Glomerular visceral epithelial cell (primary cell): ENCODE results near the gene ALCAM.
"Not testable (repeated sequence)": the region's sequence is repeated elsewhere in the genome, so short reads cannot be mapped to it uniquely, and the experiment has no call there.

Experiments
- DNase-seq: peaks from one replicate; pipeline ENCODE4 v3.0.0-alpha.2; 2016; ENCODE audit errors: extremely low spot score

ALCAM gene

DNA sequence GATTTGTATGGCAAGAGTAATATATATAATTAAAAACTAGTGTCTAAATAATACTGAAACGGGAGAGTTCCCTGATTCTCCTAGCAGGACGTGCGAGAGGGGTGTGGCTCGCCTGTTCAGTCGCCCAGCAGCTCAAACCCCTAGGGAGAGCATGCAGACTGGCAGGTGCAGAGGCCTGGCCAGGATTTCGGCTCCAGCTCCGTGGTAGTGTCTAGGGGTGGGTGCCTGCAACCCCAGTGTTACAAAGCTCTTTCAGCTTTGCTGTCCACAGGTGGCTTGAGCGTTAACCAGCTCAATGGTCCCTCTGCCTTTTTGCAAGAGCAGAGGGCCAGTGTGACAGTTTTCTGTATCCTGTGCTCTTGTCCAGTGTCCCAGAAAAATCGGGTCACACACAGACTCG is 226.6 kb downstream of the ALCAM start:
- no peak for DNase-seq

DNA sequence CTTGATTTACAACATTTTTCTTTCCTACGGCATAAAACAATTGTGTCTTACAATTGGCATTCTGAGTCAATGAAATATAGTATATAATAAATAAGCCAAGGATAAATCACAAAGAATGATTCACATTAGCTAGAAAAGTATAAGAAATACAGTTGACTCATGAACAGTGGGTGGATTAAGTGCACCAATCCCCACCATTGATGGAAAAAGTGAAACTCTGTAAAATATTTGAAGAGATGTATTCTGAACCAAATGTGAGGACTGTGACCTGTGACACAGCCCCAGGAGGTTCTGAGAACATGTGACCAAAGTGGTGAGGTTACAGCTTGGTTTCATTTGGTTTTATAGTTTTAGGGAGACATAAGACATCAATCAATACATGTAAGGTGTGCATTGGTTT is 227.5 kb downstream of the ALCAM start:
- no peak for DNase-seq

DNA sequence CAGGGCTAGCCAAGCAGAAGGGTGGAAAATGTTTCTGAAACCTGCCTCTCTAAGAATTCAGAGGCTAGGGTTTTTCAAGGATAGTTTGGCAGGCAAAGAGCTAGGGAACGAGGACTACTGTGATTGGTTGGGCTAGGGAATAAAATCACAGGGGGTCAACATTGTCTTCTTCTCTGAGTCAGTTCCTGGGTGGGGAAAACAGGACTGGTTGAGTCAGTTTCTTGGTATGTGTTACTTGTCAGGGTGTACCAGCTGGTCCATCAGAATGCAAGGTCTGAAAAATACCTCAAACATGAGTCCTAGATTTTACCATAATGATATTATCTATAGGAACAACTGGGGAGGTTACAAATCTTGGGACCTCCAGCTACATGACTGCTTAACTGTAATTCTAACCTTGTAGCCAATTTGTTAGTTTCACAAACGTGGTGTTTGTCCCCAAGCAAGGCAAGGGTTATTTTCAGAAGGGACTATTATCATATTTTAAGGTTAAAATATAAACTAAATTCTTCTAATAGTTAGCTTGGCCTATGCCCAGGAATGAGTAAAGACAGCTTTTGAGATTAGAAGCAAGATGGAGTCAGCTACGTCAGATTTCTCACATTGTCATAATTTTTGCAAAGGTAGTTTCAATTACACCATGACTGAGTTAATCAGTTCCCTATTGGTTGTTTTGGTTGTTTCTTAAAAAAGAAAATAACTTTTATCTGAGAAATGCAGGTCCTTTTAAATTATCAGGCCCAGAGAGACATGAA is 231.5 kb downstream of the ALCAM start:
- peak; percentile 82 for DNase-seq

DNA sequence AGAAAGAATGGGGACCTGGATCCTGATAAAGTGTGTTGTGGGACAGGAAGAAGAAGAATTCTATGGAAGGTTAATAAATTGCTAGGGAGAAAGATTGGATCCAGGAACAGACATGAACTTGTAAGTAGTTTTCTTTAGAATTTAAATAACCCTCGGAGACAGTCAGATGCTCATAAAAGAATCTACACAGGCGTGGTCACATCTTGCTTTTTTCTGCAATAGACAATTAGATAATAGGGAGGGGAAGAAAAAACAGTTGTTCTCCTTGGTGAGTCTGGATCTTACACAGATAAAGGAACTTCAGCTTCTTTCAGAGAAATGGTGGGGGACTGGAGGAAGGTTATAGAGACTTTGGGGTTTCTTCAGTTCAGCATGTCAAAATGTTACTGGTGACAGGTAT is 232.6 kb downstream of the ALCAM start:
- no peak for DNase-seq

DNA sequence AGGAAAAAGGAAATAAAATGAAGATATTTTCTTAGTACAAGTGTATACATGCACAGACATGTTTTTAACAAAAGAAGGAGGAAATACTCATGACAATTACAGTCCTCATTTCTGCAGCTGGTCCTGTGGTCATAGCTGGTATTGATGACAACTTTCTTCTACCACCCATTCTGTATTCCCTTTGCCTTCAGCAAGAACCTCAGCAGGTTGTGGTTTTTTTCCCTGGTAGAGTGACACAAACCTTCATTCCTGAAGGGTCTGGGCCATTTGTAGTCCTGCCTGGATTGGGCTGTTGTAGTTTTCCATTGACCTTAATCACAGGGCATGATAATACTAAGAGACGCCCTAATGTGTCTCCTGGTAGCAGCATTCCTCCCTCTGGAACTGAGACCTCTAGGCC is 235.0 kb downstream of the ALCAM start:
- DNase-seq = not testable (repeated sequence)

DNA sequence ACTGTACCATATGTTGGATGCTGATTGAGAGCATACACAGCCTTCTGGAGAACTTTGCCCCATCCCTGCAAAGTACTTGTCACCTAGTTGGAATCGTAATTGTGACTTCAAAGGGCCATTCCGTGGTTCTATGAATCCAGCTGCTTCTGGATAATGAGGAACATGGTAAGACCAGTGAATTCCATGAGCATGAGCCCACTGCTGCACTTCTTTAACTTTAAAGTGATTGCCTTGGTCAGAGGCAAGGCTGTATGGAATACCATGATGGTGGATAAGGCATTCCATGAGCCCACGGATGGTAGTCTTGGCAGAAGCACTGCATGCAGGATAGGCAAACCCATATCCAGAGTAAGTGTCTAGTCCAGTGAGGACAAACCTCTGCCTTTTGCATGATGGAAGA is 235.6 kb downstream of the ALCAM start:
- not testable (repeated sequence) for DNase-seq

DNA sequence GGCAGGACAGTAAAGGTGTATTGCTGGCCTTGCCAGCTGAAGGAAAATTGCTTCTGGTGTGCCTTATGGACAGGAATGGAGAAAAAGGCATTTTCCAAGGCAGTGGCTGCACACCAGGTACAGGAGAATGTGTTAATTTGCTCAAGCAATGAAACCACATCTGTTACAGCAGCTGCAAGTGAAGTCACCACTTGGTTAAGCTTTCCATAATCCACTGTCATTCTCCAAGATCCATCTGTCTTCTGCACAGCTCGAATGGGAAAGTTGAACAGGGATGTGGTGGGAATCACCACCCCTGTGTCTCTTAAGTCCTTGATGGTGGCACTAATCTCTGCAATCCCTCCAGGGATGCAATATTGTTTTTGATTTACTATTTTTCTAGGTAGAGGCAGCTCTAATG is 236.8 kb downstream of the ALCAM start:
- DNase-seq = not testable (repeated sequence)

DNA sequence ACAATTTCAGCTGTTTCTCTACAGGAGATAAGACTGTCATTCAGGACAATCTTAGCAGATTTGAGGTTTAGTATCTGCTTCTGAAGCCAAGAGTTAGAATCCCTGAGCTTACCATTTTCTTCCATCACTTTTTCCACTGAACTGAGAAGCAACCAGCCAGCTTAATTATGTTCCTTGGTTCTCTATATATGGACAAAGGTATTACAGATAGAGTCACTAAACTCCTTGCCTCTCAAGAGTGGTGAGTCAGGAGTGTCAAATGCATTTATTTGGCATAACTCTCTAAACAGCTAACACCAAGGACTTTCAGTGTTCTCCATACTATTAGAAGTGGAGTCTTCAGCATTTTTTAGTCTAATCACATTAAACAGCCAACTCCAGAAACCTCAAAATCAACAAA is 239.3 kb downstream of the ALCAM start:
- no peak for DNase-seq

DNA sequence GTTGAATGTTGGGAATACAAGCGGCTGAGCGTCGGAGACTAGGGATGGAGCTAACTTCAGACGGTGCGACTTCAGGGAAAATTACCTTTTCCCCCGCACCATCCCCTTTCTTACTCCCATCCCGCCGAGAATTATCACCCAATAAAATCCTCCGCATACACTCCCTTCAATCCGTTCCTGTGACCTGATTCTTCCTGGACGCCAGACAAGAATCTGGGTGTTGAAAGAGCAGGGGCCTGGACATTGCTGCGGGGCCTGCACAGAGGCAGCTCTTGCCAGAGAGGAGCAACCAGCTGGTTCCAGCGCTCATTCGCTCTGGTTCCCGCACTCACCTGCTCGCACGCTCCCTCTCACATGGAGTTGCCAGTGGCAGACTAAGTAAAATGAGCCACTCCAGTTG is 241.9 kb downstream of the ALCAM start:
- no peak for DNase-seq

DNA sequence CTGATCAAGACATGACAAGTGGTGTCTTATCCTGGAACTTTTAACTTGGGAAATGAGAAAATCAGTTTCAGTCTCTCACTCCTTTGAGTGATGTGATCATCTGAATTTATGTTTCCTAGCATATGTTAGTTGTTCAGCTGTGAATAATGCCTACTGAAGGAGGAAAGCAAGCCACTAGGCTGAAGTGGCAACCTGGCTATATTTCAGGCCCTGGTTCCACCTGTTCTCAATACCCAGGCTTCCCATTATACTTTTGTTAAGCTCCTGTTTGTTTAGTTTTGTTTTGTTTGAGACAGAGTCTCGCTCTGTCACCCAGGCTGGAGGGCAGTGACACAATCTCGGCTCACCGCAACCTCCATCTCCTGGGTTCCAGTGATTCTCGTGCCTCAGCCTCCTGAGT is 243.8 kb downstream of the ALCAM start:
- no peak for DNase-seq

DNA sequence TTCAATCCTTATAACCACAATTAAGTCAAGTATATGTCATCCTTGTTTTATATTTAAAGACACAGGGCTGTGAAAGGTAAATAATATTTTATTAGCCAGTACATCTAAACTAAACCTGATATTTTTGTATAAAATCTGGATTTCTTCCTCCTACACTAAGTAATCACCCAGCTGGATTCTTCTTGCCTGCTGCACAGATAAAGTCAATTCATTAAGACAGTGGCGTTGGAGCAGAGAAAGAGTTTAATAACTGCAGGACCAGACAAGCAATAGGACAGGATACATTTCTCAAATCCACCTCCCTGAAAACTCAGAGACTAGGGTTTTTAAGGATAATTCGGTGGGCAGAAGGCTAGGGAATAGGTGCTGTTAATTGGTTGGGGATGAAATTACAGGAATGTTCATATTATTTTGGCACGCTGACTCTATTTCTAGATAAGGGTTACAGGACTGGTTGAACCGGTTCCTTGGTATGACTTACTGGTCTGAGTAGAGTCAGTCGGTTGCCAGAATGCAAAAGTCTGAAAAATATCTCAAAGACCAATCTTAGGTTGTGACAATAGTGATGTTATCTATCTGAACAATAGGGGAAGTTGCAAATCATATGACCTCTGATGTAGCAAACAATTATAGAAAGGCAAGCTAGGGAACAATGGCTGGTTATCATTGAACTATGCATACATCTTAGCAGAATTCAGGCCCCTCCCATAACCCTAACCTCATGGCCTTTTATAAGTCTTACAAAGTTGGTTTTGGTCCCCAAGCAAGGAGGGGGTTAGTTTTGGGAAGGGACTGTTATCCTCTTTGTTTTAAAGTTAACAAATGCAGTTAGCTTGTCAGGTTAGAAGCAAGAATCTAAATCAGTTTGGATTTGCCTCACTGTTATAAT is 244.8 kb downstream of the ALCAM start:
- no peak for DNase-seq

DNA sequence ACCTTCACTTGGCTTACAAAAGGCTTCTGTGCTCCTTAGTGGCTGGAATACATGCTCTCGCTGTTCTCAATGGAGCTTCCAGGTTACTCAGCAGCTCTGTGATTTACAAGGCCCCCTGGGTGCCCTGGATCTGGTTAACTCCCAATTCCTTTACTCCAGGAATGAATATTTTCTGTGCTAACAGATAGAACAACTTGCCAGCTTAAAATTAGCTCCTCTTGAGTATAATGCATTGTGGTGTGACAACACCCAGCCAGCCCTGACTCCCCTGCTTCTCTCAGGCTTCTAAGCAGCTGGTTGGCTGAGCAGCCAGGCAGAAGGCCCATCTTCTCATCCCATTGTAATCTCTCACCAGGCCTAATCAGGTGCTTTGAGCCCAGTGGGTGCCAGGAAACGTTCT is 246.4 kb downstream of the ALCAM start:
- no peak for DNase-seq

DNA sequence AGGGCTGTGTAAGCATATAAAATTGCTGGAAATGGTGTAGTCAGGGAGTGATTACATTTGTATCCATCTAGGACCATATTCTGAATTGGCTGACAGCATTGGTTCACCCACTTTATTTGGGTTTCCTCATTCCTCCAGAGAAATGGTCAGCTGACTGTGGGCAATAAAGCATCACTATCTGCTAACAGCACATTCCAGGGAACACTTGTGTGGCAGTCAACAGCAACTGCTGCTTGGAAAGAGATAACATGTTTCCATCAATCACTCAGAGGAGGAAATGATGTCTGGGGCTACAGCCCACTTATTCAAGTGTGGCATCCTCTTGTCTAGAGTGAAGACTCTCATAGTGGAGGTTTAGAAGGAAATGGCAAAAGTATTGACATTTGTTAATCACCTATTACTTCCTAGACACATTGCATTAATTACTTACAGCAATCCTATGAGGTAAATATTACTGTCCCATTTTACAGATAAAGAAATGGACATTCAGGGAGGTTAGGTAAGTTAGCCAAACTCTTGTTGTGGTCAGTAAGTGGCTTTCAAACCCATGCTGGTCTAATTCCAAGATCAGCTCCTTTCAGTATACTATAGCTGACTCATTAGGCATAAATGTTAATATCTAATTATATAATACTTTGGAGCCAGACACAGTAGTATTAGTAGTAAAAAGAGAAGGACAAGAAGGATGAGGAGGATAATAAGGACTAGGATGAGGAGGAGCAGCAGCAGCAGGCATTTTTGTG is 247.8 kb downstream of the ALCAM start:
- no peak for DNase-seq

DNA sequence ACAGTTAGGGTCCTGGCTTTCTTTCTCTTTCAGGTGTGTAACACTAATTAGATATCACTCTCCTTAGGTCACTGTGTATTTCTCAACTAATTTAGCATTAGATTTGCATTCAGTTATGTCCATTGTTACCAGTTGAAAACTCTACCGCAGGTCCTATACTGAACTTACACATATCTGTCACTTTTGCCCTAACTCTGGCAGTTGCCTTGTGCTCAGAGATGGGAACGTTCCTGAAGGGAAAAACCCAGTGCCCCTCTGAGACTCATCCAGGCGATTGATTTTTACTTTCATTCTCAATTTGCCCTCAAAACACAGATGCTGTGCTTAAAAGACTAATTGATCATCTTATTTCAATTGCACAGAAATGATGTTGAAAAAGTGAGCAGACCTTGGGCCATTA is 249.1 kb downstream of the ALCAM start:
- DNase-seq = no peak

DNA sequence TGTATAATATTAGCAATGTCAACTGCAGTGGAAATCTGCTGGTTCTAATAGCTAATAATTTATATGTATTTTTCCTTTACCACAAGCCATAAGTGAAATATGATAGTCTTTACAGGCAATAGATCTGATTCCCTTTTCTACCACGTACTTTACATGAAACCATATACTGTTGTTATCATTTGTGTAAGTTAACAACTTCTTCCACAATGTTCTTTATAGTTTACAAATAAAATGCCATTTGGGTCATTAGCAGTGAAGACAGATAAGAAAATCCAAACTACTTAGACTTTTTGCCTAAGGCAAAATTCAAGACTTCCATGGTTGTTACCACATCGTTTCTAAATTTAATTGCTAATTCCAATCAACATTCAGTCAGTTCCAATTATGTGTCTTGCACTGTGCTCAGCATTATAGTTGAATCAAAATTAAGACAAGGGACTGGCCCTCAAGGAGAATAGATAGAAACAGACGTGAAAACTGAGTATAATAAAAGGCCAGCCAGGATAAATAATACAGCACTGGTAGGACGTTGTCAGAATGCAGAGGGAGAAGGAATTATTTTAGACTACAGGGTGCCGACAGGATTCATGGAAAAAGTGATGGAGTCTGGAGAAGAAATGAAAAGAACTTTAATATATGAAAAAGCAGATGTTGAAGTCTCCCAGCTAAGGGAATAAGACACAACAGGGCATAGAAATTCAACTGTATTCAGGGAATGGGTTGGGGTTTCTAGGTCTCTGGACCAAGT is 249.8 kb downstream of the ALCAM start:
- DNase-seq = no peak

DNA sequence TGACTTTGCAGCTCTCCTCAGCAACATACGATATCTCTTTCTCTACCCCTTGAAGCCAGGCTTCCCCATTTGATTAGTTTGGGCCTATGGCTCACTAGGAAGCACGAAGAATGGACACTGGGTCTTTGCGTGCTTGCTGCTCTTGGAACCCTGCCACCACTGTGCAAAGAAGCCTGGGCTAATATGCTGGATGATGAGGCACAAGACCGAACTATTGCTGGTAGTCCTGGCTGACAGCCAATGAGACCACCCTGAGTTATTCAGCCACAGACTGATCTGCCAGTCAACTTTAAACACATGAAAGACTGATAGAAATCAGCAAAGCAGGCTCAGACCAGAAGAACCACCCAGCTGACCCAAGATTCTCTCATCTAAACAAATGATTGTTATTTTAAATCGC is 251.8 kb downstream of the ALCAM start:
- no peak for DNase-seq

DNA sequence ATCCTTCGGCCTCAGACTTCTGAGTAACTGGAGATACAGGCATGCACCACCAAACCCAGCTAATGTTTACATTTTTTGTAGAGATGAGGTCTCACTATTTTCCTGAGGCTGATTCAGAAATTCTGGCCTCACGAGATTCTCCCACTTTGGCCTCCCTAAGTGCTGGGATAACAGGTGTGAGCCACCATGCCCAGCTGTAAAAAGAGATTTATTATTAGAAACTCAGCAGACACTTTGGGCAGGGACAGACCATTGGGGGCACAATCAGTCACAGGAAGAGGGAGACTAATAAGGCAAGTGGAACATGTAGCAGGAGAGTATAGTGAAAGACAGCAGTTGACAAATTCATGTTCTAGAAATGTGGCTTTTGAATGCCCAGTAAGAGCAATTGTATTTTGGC is 252.9 kb downstream of the ALCAM start:
- DNase-seq = no peak

DNA sequence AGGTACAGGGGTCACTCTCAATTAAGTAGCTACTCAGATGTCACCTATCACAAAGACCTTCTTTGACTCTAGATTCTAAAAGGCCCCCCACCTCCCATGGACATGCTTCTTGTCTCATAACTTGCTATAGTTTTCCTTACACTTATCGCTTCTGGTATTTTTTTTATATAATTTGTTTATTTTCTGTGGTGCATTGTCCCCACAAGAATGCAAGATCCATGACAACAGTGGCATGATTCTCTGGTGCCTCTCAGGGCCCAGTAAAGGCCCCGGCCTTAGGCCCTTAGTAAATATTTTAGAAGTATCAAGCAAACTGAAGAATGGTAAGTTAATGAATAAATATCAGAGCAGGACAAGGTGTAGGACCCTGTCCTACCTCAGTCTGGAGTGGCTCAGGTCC is 253.5 kb downstream of the ALCAM start:
- DNase-seq = no peak

DNA sequence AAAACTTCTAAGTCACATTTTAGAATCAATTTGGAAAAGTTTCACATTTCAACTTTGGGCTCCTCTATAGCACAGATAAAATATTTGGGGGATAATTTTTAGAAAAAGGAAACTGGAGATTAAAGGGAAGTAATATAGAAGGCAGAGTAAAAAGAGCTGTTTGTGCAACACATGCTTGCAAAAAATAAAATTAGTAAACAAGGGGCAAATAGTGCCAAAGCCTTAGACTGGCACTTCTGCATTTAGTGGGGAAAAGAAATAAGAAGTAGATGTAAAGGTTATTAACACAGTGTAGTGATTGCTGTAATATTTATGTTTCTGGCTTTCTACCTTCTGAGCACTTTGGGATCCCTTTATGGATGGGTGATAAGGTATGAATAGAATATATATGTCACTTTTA is 255.5 kb downstream of the ALCAM start:
- no peak for DNase-seq
